Activated T-helper 1 cell treated with anti-CD3 and anti-CD28 coated beads, Interleukin-12 subunit alpha, Interleukin-12 subunit beta, Interleukin-2, Interleukin-4 antibody, amounts not matched to agents 30 ng/mL and 10 ng/mL and 1 ng/mL, durations not matched to agents 14 hours and 24 hours and 36 hours (primary cell): ENCODE data around the gene TMEM221. TPM values are rescaled to one million over a fixed set of nuclear protein-coding genes. Genes with fewer than 3 reads are reported as not detected.
A peak's percentile ranks its signal among the peaks of the same experiment; 100 is the strongest.

ENCODE experiments used
- DNase-seq: peaks from one replicate; pipeline ENCODE4 v3.0.0; 2021; ENCODE audit warnings: low spot score
- H3K27ac Mint-ChIP-seq: one replicate; pipeline ENCODE4 v1.8.0; 2021; ENCODE audit warnings: mild to moderate bottlenecking, mixed read lengths
- H3K27me3 Mint-ChIP-seq: one replicate; pipeline ENCODE4 v1.8.0; 2022; ENCODE audit warnings: mild to moderate bottlenecking, moderate library complexity, mixed read lengths; ENCODE audit not compliant: insufficient read depth
- H3K36me3 Mint-ChIP-seq: one replicate; pipeline ENCODE4 v1.8.0; 2021; ENCODE audit warnings: low read depth, mixed read lengths
- H3K4me1 Mint-ChIP-seq: one replicate; pipeline ENCODE4 v1.8.0; 2021; ENCODE audit warnings: low read depth, mixed read lengths
- H3K4me3 Mint-ChIP-seq: one replicate; pipeline ENCODE4 v1.8.0; 2021; ENCODE audit warnings: mild to moderate bottlenecking, moderate library complexity, mixed read lengths
- H3K9me3 Mint-ChIP-seq: one replicate; pipeline ENCODE4 v1.8.0; 2021; ENCODE audit warnings: mixed read lengths
- intact Hi-C: fragments of 100-400 bp; cut with micrococcal nuclease; formaldehyde crosslinking; loops from one replicate; pipeline ENCODE4 v1.15.1; 2024
- total RNA-seq: library from RNA; stranded (reverse); gene quantifications from 2 replicates; pipeline ENCODE4 v1.2.3, GENCODE V29; 2022

The TMEM221 gene
- total RNA-seq, 1 donor from 2014 or later: not detected

DNA sequence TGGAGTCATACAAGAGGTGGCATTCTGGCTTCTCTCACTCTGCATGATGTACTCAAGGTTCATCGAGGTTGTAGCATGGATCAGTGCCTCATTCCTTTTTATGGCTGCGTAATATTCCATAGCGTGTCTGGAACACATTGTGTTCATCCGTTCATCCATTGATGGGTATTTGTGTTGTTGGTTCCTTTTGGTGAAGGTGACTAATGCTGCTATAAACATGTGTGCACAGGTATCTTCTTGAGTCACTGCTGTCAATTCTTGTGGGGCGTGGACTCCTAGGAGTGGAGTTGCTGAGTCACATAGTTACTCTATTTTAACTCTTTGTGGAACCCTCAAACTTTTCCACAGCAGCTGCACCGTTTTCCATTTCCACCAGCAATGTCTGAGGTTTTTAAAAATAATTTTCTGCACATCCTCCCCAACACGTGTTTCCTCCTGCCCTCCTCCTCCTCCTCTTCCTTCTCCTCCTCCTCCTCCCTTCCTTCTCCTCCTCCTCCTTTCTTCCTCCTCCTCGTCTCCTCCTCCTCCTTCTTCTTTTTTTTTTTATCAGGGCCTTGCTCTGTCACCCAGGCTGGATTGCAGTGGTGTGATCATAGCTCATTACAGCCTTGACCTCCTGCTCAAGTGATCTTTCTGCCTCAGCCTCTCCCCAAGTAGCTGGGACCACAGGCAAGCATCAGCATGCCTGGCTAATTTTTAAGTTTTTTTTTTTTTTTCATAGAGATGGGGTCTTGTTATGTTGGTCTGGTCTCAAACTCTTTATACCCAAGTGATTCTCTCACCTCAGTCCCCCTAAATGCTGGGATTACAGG lies 2.0 kb upstream of the TMEM221 start:
- DNase-seq: peak; percentile 14
- intact Hi-C loops: loop anchor here (5.0 kb wide), 3 partner anchors 43 to 407 kb away; partner anchors contain the start of genes BST2, COLGALT1 and RPL18A
- Mint-ChIP-seq H3K36me3 (no peaks in the 10 kb centered on the region), H3K27me3 (peaks cover 29% of the 10 kb centered on the region), H3K4me1 (peaks cover 13% of the 10 kb centered on the region), H3K9me3 (no peaks in the 10 kb centered on the region), H3K4me3 (peak overlapping the region; percentile 12), H3K27ac (peak overlapping the region; percentile 68)

DNA sequence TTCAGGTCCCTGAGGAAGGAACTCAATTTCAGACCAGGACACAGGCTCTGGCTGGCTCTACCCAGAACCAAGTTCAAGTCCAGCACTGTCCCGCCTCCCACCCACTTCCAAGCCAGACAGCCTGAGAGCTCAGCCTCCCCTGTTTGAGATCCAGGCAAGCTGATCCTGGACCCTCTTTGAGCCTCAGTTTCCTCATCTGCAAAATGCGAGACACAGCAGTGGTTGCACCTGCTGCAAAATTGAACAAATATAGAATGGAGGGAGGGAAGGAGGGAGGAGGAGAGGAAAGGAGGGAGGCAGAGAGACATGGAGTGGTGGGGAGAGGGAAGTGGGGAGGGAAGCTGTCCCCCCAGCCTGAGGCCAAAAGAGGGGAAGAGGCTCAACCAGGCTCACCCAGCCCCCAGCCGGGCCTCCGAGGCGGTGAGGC lies 751 bp downstream of the TMEM221 start:
- intact Hi-C loops: no loop called here
- Mint-ChIP-seq H3K4me3 (no peak overlapping the region), H3K4me1 (peaks cover 13% of the 10 kb centered on the region), H3K9me3 (no peaks in the 10 kb centered on the region), H3K27ac (no peak overlapping the region), H3K36me3 (no peaks in the 10 kb centered on the region), H3K27me3 (peaks cover 13% of the 10 kb centered on the region)
- DNase-seq: no peak

DNA sequence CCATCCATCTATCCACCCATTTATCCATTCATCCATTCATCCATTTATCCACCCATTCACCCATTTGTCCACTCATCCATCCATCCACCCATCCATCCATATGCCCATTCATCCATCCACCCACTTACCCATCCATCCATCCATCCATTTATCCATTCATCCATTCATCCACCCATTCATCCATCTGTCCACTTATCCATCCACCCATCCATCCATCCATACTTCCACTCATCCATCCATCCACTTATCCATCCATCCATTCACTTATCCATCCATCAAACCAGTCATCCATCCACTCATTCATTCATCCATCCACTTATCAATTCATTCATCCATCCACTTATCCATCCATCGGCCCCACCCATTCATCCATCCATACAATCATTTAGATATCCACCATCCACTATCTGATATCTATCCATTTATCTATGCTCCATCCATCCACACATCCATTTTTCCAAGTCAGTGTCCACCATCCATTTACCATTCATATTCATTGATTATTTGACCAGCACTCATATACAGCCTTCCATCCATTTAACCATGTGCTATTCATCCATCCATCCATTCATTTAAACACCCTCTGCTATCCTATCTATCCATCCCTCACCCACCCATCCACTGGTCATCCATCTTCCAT lies 2.8 kb downstream of the TMEM221 start:
- intact Hi-C loops: no loop called here
- Mint-ChIP-seq H3K4me1 (peaks cover 9% of the 10 kb centered on the region), H3K27ac (no peak overlapping the region), H3K27me3 (peaks cover 13% of the 10 kb centered on the region), H3K36me3 (no peaks in the 10 kb centered on the region), H3K4me3 (no peak overlapping the region), H3K9me3 (no peaks in the 10 kb centered on the region)
- no peak for DNase-seq

DNA sequence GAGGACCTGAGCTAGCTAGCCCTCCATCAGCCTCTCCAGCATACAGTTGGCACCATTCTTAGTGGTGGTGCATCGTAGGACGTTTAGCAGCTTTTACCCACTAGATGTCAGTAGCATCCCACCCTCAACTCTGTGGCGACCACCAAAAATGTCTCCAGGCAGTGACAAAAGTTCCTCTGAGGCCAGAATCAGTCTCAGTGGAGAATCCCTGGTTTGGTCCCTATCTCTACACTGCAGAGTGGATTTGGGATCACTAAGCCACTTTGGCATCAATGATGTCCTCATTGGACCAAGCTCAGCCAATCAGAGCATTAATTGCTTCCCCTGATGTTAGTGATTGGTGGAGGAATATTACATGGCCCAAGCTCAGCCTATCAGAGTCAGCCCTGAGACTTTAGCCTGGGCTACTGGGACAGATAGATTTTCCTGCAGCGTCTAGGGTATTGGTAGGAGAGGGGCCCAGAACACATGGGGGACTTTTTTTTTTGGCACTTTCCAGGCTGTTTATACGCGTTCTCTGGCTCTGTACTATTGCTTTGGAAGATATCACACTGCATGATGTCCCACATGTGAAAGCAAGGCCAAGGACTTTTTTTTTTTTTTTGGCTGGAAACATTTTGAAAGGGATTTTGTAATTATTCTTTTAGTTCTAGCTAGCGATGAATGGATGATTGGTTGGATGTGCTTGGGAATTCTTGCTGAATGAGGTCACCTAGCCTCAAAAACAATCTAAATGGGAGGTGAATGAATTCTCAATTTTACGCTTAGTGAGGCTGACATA lies 7.0 kb downstream of the TMEM221 start:
- no peak overlapping the region for H3K27ac Mint-ChIP-seq
- no peak overlapping the region for H3K4me3 Mint-ChIP-seq
- H3K4me1 Mint-ChIP-seq: no peaks in the 10 kb centered on the region
- H3K36me3 Mint-ChIP-seq: no peaks in the 10 kb centered on the region
- peaks cover 3% of the 10 kb centered on the region for H3K27me3 Mint-ChIP-seq
- intact Hi-C loops: loop anchor here (1.0 kb wide), 1 partner anchor 25 kb away; no protein-coding TSS in a partner anchor
- no peaks in the 10 kb centered on the region for H3K9me3 Mint-ChIP-seq
- no peak for DNase-seq

DNA sequence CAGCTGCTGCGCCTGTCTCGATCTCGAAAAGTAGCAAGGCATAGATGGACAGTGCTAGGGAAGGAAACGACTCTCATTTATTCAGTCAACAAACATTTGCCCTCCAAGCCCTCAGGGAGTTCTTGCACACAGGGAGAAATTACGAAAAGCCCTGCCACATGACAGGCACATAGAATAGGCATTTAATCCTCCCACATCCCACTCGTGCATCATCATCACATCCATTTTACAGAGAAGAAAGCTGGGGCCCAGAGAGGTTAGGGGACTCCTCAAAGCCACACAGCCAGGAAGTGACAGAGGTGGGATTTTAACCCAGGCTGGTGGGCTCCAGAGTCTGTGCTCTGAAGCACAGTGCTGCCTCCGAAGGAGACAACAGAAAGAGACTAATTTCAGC lies 11.6 kb downstream of the TMEM221 start:
- no peak overlapping the region for H3K27ac Mint-ChIP-seq
- no peaks in the 10 kb centered on the region for H3K4me1 Mint-ChIP-seq
- intact Hi-C loops: no loop called here
- no peaks in the 10 kb centered on the region for H3K36me3 Mint-ChIP-seq
- H3K27me3 Mint-ChIP-seq: peaks cover 3% of the 10 kb centered on the region
- no peaks in the 10 kb centered on the region for H3K9me3 Mint-ChIP-seq
- no peak for DNase-seq
- H3K4me3 Mint-ChIP-seq: no peak overlapping the region

DNA sequence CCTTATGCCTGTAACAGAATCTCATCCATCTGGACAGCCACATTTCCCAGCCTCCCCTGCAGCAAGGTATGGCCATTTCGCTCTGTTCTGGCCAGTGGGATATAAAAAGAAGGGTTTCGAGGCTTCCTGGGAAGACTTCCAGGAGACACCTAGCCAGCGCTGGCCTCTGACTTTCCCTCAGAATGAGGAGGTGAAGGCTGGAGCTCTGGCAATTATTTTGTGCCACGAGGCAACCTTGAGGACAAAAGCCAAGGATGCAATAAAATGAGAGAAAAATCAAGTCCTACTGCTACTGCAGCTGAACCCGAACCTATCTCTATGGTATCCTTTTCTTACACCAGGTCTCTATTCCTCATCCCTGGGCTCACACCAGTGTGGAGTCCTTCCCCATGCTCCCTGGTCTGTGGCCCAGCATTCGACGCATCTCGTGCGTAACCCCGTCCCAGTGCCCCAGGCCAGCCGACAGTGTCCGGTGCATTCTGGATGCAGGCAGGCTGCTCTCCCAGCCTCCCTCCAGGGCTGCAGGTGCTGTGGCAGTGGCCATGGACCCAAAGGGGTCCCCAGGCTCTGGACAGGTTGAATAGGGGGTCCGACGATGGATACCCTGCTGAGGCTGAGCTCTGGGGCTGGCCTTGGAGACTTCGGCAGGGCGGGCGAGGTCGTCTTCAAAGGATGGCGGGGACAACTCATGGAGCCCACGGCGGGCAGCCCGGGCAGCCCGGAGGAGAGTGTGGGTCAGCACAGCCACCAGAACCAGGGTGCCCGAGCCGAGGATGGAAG lies 12.2 kb downstream of the TMEM221 start:
- no peaks in the 10 kb centered on the region for H3K36me3 Mint-ChIP-seq
- no peak overlapping the region for H3K27ac Mint-ChIP-seq
- intact Hi-C loops: no loop called here
- H3K4me1 Mint-ChIP-seq: no peaks in the 10 kb centered on the region
- H3K27me3 Mint-ChIP-seq: peaks cover 3% of the 10 kb centered on the region
- no peak overlapping the region for H3K4me3 Mint-ChIP-seq
- no peaks in the 10 kb centered on the region for H3K9me3 Mint-ChIP-seq
- no peak for DNase-seq

DNA sequence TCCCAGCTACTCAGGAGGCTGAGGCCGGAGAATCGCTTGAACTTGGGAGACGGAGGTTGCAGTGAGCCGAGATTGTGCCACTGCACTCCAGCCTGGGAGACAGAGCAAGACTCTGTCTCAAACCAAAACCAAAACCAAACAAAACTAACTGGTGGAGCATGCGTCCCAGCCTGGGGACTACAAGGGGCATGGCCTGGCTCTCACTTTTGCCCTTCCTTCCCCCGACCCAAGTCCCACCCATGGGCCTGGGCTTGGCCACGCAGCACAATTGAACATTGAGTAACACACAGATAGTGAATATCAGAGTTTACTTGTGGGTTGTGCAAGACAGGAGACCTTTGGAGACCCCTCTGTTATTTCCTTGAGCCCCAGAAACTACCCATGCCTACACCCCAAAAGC lies 13.2 kb downstream of the TMEM221 start:
- Mint-ChIP-seq H3K4me3 (no peak overlapping the region), H3K4me1 (no peaks in the 10 kb centered on the region), H3K9me3 (no peaks in the 10 kb centered on the region), H3K36me3 (no peaks in the 10 kb centered on the region), H3K27ac (no peak overlapping the region), H3K27me3 (peaks cover 3% of the 10 kb centered on the region)
- intact Hi-C loops: no loop called here
- no peak for DNase-seq

DNA sequence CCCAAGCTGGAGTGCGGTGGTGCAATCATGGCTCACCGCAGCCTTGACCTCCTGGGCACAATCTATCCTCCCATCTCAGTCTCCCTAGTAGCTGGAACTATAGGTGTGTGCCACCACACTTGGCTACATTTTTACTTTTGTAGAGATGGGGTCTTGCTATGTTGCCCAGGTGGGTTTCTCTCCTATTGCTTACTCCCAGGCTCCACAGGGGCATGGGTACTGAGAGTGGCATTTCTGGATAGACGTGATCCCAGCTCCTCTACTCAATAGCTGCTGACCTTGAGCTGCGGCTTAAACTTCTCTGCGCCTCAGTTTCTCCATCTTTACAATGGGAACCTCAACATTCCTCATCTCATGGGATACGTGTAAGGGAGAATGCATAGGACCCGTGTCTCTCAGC lies 17.1 kb downstream of the TMEM221 start:
- no peaks in the 10 kb centered on the region for H3K36me3 Mint-ChIP-seq
- H3K27ac Mint-ChIP-seq: no peak overlapping the region
- no peak overlapping the region for H3K4me3 Mint-ChIP-seq
- H3K4me1 Mint-ChIP-seq: no peaks in the 10 kb centered on the region
- H3K27me3 Mint-ChIP-seq: no peaks in the 10 kb centered on the region
- intact Hi-C loops: no loop called here
- H3K9me3 Mint-ChIP-seq: no peaks in the 10 kb centered on the region
- DNase-seq: no peak

DNA sequence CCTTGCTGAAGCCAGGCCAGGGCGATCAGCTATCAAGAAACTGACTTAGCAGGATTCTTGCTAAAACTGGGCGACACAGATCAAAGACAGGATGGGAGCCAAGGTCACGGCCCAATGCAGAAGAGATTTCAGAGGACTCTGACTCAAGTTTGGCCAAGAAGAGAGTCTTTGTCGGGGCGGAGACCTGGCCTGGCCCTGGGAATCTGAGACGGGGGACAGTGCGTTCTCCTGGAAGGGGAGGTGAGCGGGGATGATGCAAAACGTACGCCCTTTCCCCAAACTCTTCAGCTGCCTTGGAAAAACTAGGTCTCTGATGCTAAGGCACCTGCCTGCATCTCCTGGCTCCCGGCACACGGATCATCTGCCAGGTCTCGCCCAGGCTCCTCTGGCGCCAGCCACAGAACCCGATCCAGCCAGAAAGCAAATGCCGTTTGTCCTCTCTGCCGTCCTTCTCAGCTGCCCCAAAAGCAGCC lies 18.8 kb downstream of the TMEM221 start:
- Mint-ChIP-seq H3K9me3 (no peaks in the 10 kb centered on the region), H3K27ac (no peak overlapping the region), H3K36me3 (no peaks in the 10 kb centered on the region), H3K27me3 (no peaks in the 10 kb centered on the region), H3K4me3 (no peak overlapping the region), H3K4me1 (no peaks in the 10 kb centered on the region)
- intact Hi-C loops: no loop called here
- DNase-seq: no peak

DNA sequence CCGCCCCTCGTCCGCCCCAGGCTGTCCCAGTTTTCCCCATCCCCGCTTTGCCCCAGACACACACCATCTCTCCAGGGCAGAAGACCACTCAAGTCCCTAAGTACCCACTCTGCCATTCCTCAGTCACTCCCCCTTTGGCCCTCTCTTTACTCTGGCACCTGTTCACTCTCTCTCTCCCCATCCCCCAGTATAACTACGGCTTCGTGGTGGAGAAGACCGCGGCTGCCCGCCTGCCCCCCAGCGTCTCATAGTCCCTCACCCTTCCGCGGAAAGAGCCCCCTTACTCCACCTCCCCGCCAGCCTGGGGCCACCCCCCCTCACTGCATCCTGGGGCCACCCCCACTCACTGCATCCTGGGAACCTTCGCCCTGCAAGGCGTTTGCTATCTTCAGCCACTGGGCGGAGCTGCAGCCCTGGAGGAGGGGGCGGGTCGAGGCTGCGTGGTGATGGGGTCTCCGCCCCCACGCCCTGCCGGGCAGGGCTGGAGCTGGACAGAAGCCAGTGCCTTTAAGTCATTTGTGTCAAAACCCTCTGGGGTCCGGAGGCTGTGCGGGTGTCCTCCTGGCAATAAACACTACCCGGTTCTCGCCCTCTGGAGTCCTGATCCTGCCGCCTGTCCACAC lies 23.6 kb downstream of the TMEM221 start:
- no peak overlapping the region for H3K27ac Mint-ChIP-seq
- H3K27me3 Mint-ChIP-seq: no peaks in the 10 kb centered on the region
- no peak overlapping the region for H3K4me3 Mint-ChIP-seq
- H3K9me3 Mint-ChIP-seq: no peaks in the 10 kb centered on the region
- no peaks in the 10 kb centered on the region for H3K36me3 Mint-ChIP-seq
- intact Hi-C loops: no loop called here
- DNase-seq: no peak
- peaks cover 6% of the 10 kb centered on the region for H3K4me1 Mint-ChIP-seq

DNA sequence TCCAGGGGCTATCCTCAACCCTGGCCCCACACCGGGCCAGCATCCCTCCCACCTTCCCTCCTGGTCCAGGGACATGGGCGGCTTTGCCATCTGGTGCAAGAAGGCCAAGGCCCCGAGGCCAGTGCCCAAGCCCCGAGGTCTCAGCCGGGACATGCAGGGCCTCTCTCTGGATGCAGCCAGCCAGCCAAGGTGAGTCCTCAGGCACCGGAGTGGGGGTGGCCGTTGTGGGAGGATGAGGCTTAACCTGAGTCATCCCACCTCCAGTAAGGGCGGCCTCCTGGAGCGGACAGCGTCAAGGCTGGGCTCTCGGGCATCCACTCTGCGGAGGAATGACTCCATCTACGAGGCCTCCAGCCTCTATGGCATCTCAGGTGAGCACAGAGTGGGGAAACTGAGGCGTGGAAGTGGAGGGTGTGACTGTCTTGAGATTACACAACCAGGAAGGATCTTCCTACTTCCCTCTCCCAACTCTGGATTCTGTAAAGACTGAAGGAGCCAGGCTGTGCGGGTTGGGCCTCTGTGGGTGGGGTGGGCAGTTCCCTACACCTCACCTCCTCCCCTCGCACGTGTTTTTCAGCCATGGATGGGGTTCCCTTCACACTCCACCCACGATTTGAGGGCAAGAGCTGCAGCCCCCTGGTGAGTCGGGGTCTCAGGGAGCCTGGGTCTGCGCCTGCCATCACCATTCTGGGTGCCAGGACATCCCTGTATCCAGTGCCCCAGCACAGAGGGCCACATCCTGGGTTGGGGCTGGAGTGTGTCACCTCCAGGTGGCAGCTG lies 24.8 kb downstream of the TMEM221 start:
- DNase-seq: no peak
- Mint-ChIP-seq H3K27ac (peak overlapping the region; percentile 55), H3K27me3 (no peaks in the 10 kb centered on the region), H3K9me3 (no peaks in the 10 kb centered on the region), H3K4me3 (no peak overlapping the region), H3K4me1 (peaks cover 16% of the 10 kb centered on the region), H3K36me3 (no peaks in the 10 kb centered on the region)
- intact Hi-C loops: no loop called here
